Measurements from ENCODE around the gene LRP3. TPM values are rescaled to one million over a fixed set of nuclear protein-coding genes. Genes with fewer than 3 reads are reported as not detected.
"Not testable (repeated sequence)": the region's sequence is repeated elsewhere in the genome, so short reads cannot be mapped to it uniquely, and the experiment has no call there.

LRP3 gene
- polyA plus RNA-seq, 2 donors, result 4.1 to 5.7 TPM

DNA sequence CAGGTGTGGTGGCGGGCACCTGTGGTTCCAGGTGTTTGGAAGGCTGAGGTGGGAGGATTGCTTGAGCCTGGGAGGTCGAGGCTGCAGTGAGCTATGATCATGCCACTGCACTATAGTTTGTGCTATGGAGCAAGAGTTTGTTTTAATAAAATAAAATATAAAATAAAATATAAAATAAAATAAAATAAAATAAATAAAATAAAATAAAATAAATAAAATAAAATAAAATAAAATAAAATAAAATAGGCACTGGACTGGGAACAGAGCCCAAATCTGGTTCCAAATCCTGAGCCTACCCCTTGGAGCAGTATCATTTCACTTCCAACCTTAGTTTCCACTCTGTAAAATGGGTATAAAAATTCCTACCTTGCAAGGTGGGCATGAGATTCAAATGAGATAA is 28.1 kb downstream of the LRP3 start:
- H3K4me3 ChIP-seq (ENCODE audit: low read depth in 1 of 2, low read length in 2 of 2); H3K36me3 ChIP-seq (ENCODE audit: control insufficient read depth in 2 of 2, insufficient read depth in 2 of 2, low read length in 1 of 2); H3K4me1 ChIP-seq (ENCODE audit: control insufficient read depth in 2 of 2, insufficient read depth in 2 of 2, low read length in 1 of 2); H3K27ac ChIP-seq (ENCODE audit: low read depth in 2 of 2, low read length in 1 of 2); H3K9me3 ChIP-seq (ENCODE audit: control insufficient read depth in 2 of 2, insufficient read depth in 1 of 2, low read depth in 1 of 2, low read length in 1 of 2): not testable (repeated sequence)
- H3K27me3 ChIP-seq (ENCODE audit: control insufficient read depth in 1 of 2, insufficient read depth in 2 of 2, low read length in 2 of 2), result peaks cover 0 to 12% of the 10 kb centered on the region in 2 donors
- 83 to 88% methylated on average over 2 of the region's 2 CpGs for WGBS, 2 donors

DNA sequence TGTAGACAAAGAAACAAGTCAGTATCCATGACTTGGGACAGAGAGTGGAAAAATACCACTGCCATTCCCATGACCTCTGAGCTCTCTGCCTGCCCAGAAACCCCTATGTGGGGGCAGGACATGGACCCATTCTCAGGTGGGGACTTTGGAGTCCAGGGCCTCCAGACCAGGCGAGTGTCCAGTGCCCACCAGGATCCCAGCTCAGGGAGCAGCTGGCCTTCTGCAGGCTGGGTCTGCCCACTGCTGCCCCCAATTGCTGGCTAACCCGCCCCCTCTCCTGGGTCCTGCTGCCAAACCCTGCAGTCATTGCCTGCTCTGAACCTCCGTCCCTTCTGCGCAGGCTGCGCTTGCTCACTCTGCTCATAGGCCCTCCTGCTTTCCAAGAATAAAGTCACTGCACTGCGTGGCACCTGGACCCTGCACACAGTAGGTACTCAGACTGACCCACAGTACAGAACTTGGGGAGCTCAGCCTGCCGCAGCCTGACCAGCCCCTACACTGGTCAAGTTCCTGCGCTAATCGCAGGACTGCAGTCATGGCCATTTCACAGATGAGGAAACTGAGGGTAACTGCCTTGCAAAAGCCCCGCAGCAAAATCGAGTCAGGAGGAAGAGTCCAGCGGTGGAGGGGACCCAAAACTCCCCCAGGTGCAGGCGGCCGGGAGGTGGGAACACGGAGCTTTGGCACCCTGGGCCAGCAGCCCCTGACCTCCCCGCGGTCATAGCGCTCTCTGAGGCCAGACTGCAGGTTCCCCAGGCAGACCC is 30.7 kb downstream of the LRP3 start:
- Histone ChIP-seq H3K9me3 (ENCODE audit: control insufficient read depth in 2 of 2, insufficient read depth in 1 of 2, low read depth in 1 of 2, low read length in 1 of 2) (peaks cover 6 to 8% of the 10 kb centered on the region in 2 donors), H3K4me3 (ENCODE audit: low read depth in 1 of 2, low read length in 2 of 2) (no peak overlapping the region), H3K27me3 (ENCODE audit: control insufficient read depth in 1 of 2, insufficient read depth in 2 of 2, low read length in 2 of 2) (peaks cover 0 to 13% of the 10 kb centered on the region in 2 donors), H3K27ac (ENCODE audit: low read depth in 2 of 2, low read length in 1 of 2) (no peak overlapping the region), H3K36me3 (ENCODE audit: control insufficient read depth in 2 of 2, insufficient read depth in 2 of 2, low read length in 1 of 2) (no peaks in the 10 kb centered on the region), H3K4me1 (ENCODE audit: control insufficient read depth in 2 of 2, insufficient read depth in 2 of 2, low read length in 1 of 2) (no peaks in the 10 kb centered on the region)
- 60 to 69% methylated on average over 17 to 18 of the region's 18 CpGs for WGBS, 2 donors

- 3 to 4% methylated on average over 42 to 62 of the region's 62 CpGs for WGBS, 2 donors
- Histone ChIP-seq H3K9me3 (ENCODE audit: control insufficient read depth in 2 of 2, insufficient read depth in 1 of 2, low read depth in 1 of 2, low read length in 1 of 2) (peaks cover 6 to 8% of the 10 kb centered on the region in 2 donors), H3K36me3 (ENCODE audit: control insufficient read depth in 2 of 2, insufficient read depth in 2 of 2, low read length in 1 of 2) (no peaks in the 10 kb centered on the region), H3K27ac (ENCODE audit: low read depth in 2 of 2, low read length in 1 of 2) (no peak within 1 kb of the TSS), H3K4me1 (ENCODE audit: control insufficient read depth in 2 of 2, insufficient read depth in 2 of 2, low read length in 1 of 2) (no peaks in the 10 kb centered on the region), H3K4me3 (ENCODE audit: low read depth in 1 of 2, low read length in 2 of 2) (peak within 1 kb of the TSS; percentile 13 to 45), H3K27me3 (ENCODE audit: control insufficient read depth in 1 of 2, insufficient read depth in 2 of 2, low read length in 2 of 2) (peaks cover 0 to 13% of the 10 kb centered on the region in 2 donors)
Observed at GRCh38 chr19:33225458-33225926, 31.4 kb downstream of the LRP3 start, which contains the start of gene SLC7A10. SLC7A10 (minus strand) TSS chr19:33225850; CDS start chr19:33225703, 147 bp downstream.

DNA sequence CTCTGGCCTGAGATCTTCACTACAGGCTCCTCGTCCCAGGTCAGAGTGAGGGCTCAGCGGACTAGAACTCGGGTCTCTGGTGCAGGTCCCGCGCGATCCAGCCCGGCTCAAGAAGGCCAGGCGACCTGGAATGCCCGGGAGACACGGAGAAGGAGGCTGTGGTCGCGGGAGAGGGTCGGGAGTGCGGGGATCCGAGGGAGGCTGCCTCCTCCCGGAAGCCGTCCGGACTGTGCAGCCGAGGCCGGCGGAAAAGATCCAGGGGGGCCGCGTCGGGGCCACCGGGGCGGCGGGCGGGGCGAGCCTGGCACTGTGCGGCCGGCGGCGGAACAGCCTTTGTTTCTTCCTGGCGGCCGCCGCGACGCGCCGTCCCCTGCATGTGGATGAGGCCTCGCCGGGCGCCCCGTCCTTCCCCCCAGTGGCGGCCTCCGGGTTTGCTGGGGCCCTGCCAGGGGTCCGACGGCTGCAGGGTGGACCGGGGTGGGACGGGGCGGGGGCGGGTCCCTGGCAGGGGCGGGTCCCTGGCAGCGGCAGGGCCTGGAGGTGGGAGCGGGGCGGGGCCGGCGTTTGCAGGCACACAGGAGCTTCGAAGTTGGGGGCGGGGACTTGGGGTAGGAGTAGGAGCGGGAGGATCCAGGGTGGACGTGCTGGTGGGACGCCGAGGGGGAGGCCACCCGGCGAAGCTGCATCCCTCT is 32.6 kb downstream of the LRP3 start:
- no peaks in the 10 kb centered on the region for H3K4me1 ChIP-seq (ENCODE audit: control insufficient read depth in 2 of 2, insufficient read depth in 2 of 2, low read length in 1 of 2)
- no peak overlapping the region for H3K27ac ChIP-seq (ENCODE audit: low read depth in 2 of 2, low read length in 1 of 2)
- WGBS, 2 donors, result 4 to 5% methylated on average over 30 to 66 of the region's 66 CpGs
- H3K27me3 ChIP-seq (ENCODE audit: control insufficient read depth in 1 of 2, insufficient read depth in 2 of 2, low read length in 2 of 2), result peaks cover 0 to 13% of the 10 kb centered on the region in 2 donors
- peak overlapping the region; percentile 13 to 45 for H3K4me3 ChIP-seq (ENCODE audit: low read depth in 1 of 2, low read length in 2 of 2)
- H3K36me3 ChIP-seq (ENCODE audit: control insufficient read depth in 2 of 2, insufficient read depth in 2 of 2, low read length in 1 of 2), result no peaks in the 10 kb centered on the region
- peaks cover 6 to 8% of the 10 kb centered on the region in 2 donors for H3K9me3 ChIP-seq (ENCODE audit: control insufficient read depth in 2 of 2, insufficient read depth in 1 of 2, low read depth in 1 of 2, low read length in 1 of 2)

GRCh38 chr19:33227242-33227650 is 33.1 kb downstream of the LRP3 start:
- H3K27me3 ChIP-seq (ENCODE audit: control insufficient read depth in 1 of 2, insufficient read depth in 2 of 2, low read length in 2 of 2), result peaks cover 0 to 13% of the 10 kb centered on the region in 2 donors
- WGBS, 2 donors, result 33 to 34% methylated on average over 18 of the region's 18 CpGs
- H3K27ac ChIP-seq (ENCODE audit: low read depth in 2 of 2, low read length in 1 of 2), result no peak overlapping the region
- no peak overlapping the region for H3K4me3 ChIP-seq (ENCODE audit: low read depth in 1 of 2, low read length in 2 of 2)
- no peaks in the 10 kb centered on the region for H3K36me3 ChIP-seq (ENCODE audit: control insufficient read depth in 2 of 2, insufficient read depth in 2 of 2, low read length in 1 of 2)
- H3K9me3 ChIP-seq (ENCODE audit: control insufficient read depth in 2 of 2, insufficient read depth in 1 of 2, low read depth in 1 of 2, low read length in 1 of 2), result peaks cover 6 to 8% of the 10 kb centered on the region in 2 donors
- no peaks in the 10 kb centered on the region for H3K4me1 ChIP-seq (ENCODE audit: control insufficient read depth in 2 of 2, insufficient read depth in 2 of 2, low read length in 1 of 2)

DNA sequence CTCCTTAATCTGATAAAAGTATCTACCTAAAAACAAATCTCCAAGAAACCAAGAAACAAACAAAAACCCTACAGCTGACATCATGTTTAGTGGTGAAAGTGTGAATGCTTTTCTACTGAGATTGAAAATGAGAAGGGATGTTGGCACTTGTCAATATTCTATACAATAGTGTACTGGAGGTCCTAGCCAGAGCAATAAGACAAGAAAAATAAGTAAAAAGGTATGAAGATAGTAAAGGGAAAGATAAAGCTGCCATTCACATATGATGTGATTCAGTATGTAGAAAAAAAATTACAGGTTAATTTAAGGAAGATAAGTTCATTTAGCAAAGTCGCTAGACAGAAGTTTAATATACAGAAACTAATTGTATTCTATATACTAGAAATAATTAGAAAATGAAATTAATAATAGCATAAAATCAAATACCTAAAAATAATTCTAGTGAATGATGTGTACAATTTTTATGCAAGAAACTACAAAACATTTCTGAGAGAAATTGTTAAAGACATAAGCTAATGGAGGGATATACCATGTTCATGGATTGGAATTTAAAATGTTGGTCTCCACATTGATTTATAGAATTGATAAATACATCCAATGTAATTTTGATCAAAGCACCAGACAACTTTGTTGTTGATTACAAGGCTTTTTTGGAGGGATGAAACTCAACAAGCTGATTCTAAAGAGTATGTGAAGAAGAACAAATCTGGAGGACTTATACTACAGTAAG is 33.9 kb downstream of the LRP3 start:
- peaks cover 0 to 13% of the 10 kb centered on the region in 2 donors for H3K27me3 ChIP-seq (ENCODE audit: control insufficient read depth in 1 of 2, insufficient read depth in 2 of 2, low read length in 2 of 2)
- H3K4me3 ChIP-seq (ENCODE audit: low read depth in 1 of 2, low read length in 2 of 2), result no peak overlapping the region
- H3K4me1 ChIP-seq (ENCODE audit: control insufficient read depth in 2 of 2, insufficient read depth in 2 of 2, low read length in 1 of 2), result no peaks in the 10 kb centered on the region
- no peak overlapping the region for H3K27ac ChIP-seq (ENCODE audit: low read depth in 2 of 2, low read length in 1 of 2)
- H3K9me3 ChIP-seq (ENCODE audit: control insufficient read depth in 2 of 2, insufficient read depth in 1 of 2, low read depth in 1 of 2, low read length in 1 of 2), result peaks cover 6 to 8% of the 10 kb centered on the region in 2 donors
- WGBS, 2 donors, result 88 to 98% methylated on average over 1 of the region's 1 CpG
- no peaks in the 10 kb centered on the region for H3K36me3 ChIP-seq (ENCODE audit: control insufficient read depth in 2 of 2, insufficient read depth in 2 of 2, low read length in 1 of 2)

GRCh38 chr19:33229962-33230361 is 35.8 kb downstream of the LRP3 start:
- peaks cover 6 to 8% of the 10 kb centered on the region in 2 donors for H3K9me3 ChIP-seq (ENCODE audit: control insufficient read depth in 2 of 2, insufficient read depth in 1 of 2, low read depth in 1 of 2, low read length in 1 of 2)
- WGBS, 2 donors, result 74 to 83% methylated on average over 5 of the region's 5 CpGs
- H3K27ac ChIP-seq (ENCODE audit: low read depth in 2 of 2, low read length in 1 of 2), result no peak overlapping the region
- H3K4me1 ChIP-seq (ENCODE audit: control insufficient read depth in 2 of 2, insufficient read depth in 2 of 2, low read length in 1 of 2), result no peaks in the 10 kb centered on the region
- no peaks in the 10 kb centered on the region for H3K36me3 ChIP-seq (ENCODE audit: control insufficient read depth in 2 of 2, insufficient read depth in 2 of 2, low read length in 1 of 2)
- peaks cover 0 to 13% of the 10 kb centered on the region in 2 donors for H3K27me3 ChIP-seq (ENCODE audit: control insufficient read depth in 1 of 2, insufficient read depth in 2 of 2, low read length in 2 of 2)
- no peak overlapping the region for H3K4me3 ChIP-seq (ENCODE audit: low read depth in 1 of 2, low read length in 2 of 2)

DNA sequence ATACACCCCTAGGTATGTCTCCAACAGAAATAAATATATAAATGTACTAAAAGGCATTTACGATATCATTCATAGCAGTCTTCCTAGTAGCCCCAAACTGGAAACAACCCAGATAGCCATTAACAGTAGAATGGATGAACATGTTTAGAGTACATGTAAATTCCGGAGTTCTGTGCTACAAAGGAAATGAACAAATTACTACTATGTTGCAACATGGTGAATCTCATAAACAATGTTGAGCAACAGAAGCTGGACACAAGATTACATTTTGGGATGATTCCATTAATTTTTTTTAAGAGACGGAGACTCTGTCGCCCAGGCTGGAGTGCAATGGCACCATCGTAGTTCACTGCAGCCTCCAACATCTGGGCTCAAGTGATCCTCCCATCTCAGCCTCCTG is 37.4 kb downstream of the LRP3 start:
- Histone ChIP-seq H3K27ac (ENCODE audit: low read depth in 2 of 2, low read length in 1 of 2) (no peak overlapping the region), H3K4me1 (ENCODE audit: control insufficient read depth in 2 of 2, insufficient read depth in 2 of 2, low read length in 1 of 2) (no peaks in the 10 kb centered on the region), H3K4me3 (ENCODE audit: low read depth in 1 of 2, low read length in 2 of 2) (no peak overlapping the region), H3K27me3 (ENCODE audit: control insufficient read depth in 1 of 2, insufficient read depth in 2 of 2, low read length in 2 of 2) (peaks cover 0 to 5% of the 10 kb centered on the region in 2 donors), H3K36me3 (ENCODE audit: control insufficient read depth in 2 of 2, insufficient read depth in 2 of 2, low read length in 1 of 2) (no peaks in the 10 kb centered on the region), H3K9me3 (ENCODE audit: control insufficient read depth in 2 of 2, insufficient read depth in 1 of 2, low read depth in 1 of 2, low read length in 1 of 2) (peaks cover 6 to 8% of the 10 kb centered on the region in 2 donors)
- WGBS, 2 donors, result 70 to 76% methylated on average over 5 of the region's 5 CpGs

DNA sequence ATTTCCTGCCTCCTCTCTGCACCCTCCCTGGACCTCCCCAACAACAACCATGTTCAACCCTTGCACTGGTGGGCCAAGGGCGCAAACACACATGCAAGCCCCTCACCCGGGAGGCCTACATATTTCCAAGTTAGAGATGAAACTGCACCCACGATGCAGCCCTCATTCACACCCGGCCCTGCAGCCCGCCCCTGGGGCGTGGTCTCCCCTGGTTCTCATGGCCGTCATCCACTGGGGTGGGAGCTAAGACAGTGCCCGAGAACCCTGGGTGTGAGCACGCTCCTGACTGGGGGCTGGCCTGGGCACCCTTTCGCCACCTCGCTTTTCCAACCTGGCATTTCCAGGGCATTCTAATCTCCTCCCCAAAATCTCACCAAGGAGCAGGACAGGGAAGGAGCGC is 38.5 kb downstream of the LRP3 start:
- H3K4me3 ChIP-seq (ENCODE audit: low read depth in 1 of 2, low read length in 2 of 2), result no peak overlapping the region
- no peak overlapping the region for H3K27ac ChIP-seq (ENCODE audit: low read depth in 2 of 2, low read length in 1 of 2)
- H3K27me3 ChIP-seq (ENCODE audit: control insufficient read depth in 1 of 2, insufficient read depth in 2 of 2, low read length in 2 of 2), result no peaks in the 10 kb centered on the region
- H3K36me3 ChIP-seq (ENCODE audit: control insufficient read depth in 2 of 2, insufficient read depth in 2 of 2, low read length in 1 of 2), result no peaks in the 10 kb centered on the region
- 59 to 69% methylated on average over 12 of the region's 12 CpGs for WGBS, 2 donors
- H3K9me3 ChIP-seq (ENCODE audit: control insufficient read depth in 2 of 2, insufficient read depth in 1 of 2, low read depth in 1 of 2, low read length in 1 of 2), result peaks cover 0 to 2% of the 10 kb centered on the region in 2 donors
- no peaks in the 10 kb centered on the region for H3K4me1 ChIP-seq (ENCODE audit: control insufficient read depth in 2 of 2, insufficient read depth in 2 of 2, low read length in 1 of 2)
